Measurements from ENCODE around the gene CPA1.

CPA1 gene

DNA sequence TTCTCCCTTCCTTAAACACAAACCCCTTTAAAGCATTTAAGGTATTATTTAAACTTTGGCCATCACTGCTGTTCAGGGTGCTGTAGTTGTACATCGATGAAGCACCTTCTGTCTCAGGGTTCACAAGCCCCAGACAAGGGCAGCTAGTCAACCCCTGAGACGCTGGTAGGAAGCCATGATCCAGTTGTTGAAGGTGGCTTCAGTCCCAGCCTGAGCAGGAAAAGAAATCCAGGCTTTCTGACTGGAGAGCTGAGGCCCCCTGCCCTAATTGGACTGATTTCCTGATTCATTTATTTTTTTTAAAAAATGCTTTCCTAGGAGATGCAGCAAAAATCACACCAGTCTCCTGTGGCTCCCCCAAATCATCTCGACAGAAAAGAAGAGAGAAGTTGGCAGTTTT, 15.8 kb downstream of the CPA1 start:
- DNase-seq = no peak

- peak; percentile 58 for DNase-seq
Measured at GRCh38 chr7:130397051-130397757, 16.9 kb downstream of the CPA1 start.

GRCh38 chr7:130397758-130398073, 17.4 kb downstream of the CPA1 start:
- DNase-seq = no peak

- DNase-seq = no peak
Measured at GRCh38 chr7:130398526-130399090, 18.3 kb downstream of the CPA1 start.

DNA sequence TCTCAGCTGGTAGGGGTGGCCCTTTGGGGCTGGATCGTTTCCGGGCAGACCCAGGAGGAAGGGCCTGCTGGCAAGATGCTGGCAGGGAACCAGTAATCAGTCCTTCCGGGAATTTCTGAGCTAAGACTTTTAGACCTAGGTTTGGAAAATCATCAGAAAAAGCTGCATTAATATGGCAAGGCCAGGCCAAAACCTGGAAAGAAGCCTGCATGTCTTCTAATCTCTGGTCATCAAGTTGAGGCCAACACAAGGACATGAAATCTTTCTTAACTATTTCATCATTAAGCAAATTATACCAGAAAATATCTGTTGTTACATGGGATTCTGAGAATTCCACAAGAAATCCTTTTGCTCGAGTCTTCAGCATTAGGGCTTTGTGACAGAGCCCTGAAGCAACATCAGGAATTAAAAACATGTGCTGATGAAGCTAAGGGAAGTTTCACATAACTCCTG, 19.9 kb downstream of the CPA1 start:
- DNase-seq = peak; percentile 96

GRCh38 chr7:130401101-130401500, 20.8 kb downstream of the CPA1 start:
- peak; percentile 62 for DNase-seq

GRCh38 chr7:130401578-130401977, 21.3 kb downstream of the CPA1 start:
- peak; percentile 24 for DNase-seq

DNA sequence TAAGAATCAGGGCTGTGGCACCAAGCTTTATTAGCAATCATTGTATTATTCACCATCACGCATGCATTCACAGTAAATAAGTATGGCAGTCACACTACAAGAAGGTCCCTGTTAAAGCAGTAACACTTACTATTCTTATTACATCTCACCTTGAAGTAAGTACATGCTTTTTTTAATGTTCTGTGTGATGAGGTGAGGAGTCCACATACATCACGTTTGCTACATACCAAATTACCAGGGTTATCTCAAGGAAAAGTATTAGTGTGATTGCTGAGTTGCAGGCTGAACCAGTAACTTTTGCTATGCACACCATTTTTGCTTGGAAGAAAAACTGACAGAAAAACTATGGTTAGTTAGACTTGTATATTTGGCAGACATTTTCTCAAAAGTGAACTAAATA, 24.7 kb downstream of the CPA1 start:
- DNase-seq = no peak

DNA sequence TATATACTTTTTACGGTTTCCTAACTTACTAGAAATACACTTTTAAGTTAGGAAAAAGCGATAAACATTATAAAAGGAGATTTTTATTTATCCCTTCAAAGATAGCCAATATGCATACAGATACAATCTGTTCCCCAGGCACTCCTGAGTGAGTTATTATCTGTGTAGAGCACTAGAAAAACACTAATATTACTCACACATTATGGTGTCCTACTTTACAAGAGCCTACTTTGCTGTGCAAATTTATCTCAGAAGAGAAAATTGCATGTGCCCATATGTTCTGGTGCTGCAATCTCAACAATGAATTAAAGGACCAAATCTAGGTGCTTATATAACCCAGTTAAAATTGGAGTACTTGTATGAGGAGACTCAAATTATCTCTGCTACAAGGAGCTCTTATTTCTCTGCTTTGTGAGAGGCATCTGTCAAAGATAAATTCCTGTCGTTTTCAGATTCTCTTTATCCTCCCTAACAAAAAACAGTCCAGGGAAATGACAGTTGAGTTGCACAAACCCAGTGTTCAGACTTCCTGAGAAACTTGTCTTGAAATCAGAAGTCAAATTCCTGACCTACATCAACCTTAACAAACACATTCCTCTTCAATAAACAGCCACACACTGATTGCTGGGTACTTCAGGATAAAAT, 28.9 kb downstream of the CPA1 start:
- DNase-seq = no peak

- DNase-seq = no peak
Measured at GRCh38 chr7:130409712-130410072, 29.4 kb downstream of the CPA1 start.

- DNase-seq = no peak
Measured at GRCh38 chr7:130410868-130411541, 30.7 kb downstream of the CPA1 start.

GRCh38 chr7:130413201-130413600, 32.9 kb downstream of the CPA1 start:
- DNase-seq = no peak

GRCh38 chr7:130415006-130415405, 34.7 kb downstream of the CPA1 start:
- DNase-seq = no peak

DNA sequence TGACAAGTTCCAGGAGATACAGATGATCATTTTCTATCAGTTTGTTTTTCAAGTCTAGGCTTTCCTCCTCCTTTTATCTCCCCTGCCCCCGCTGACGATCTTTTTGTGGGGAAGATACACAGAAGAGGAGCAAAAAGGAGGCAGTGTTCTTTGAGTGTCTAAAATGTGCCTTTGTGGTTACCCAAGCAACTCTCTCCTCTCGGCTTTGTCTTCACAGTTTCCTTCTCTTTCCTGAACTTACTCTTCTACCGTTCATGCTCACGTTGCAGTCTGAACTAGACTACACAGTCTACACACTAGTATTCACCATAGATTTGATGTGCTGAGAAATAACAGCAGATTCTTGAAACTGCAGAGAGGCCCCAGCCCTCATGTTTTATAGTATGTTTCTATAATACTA, 36.9 kb downstream of the CPA1 start:
- DNase-seq = no peak

DNA sequence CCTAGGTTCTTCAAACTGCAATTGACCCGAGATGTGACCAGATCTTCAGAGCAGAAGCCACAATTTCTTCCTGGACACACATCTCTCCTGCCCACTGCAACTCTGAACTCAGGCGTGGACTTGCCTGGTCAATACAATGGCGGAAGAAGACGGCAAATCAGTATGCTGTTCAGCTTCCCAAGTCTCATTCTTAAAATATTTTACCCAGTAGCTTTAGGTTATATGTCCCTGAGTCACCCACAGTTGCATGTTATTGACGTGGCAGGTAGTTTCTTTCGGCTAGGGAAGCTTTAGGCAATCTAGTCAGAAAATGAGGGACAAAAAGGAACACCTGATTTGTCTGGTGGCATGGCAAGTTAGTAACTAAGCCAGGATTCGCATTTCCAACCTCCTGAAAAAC, 38.0 kb downstream of the CPA1 start:
- no peak for DNase-seq

DNA sequence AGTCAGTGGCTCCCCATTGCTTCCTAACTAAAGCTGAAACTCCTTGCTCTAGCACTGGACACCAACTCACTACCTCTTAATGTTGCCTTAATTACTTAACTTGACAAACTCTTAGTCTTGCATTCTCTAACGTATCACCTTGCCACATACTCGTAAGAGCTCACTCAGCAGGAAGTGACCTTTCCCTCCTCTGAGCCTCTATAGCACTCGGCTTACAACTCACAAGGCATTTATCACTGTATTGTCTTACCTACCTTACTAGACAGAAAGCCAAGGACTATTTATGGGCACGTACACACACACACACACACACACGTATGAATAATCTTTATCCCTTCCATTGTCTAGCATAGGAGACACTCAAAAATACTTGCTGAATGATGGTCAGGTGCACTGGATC, 39.4 kb downstream of the CPA1 start:
- DNase-seq = no peak

GRCh38 chr7:130420943-130421578, 40.8 kb downstream of the CPA1 start:
- DNase-seq = no peak

DNA sequence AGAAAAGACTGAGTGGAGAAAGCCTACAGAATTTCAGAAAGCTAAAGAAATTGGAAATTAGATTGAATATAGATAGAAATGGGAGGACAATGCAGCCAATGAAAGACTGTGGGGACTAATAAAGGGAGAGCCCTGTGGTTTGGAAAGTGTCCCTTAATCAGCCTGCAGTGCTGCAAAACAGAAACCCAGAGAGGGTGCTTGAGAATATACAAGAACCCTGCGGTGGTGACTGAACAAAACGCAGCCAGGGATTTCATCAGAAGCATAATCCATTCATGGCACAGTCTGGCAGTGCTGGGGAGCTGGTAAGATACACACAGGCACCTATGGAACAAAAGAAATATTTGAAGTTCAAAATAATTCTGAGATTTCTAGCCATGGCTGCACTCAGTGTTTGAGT, 41.4 kb downstream of the CPA1 start:
- DNase-seq = peak; percentile 68

DNA sequence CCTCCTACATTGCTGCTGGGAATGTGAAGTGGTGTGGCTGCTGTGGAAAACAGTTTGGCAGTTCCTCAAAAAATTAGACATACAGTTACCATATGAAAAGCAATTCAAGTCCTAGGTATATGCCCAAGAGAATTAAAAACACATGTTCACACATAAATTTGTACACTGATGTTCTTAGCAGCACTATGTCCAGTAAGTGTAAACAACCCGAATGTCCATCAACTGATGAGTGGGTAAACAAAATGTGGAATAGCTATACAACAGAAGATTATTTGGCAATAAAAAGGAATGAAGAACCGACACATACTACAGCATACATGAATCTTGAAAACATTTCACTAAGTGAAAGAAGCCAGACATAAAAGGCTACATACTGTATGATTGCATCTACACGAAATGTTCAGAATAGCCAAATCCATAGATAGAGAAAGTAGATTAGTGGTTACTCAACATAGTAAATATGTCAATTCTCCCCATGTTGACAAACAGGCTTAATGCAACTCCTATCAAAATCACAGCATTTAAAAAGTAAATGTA, 43.3 kb downstream of the CPA1 start:
- DNase-seq = no peak

DNA sequence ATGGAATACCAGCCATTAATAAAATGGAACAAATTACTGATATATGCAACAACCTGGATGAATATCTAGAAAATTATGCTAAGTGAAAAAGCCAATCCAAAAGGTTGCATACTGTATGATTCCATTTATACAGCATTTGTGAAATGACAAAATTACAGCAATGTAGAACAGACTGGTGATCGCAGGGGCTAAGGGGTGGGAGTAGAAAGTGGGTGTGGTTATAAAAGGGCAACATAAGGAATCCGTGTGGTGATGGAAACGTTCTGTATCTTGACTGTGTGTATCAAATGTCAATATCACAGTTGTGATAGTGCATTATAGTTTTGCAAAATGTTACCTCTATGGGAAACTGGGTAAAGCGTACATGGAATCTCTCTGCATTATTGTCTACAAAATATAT, 45.5 kb downstream of the CPA1 start:
- no peak for DNase-seq

DNA sequence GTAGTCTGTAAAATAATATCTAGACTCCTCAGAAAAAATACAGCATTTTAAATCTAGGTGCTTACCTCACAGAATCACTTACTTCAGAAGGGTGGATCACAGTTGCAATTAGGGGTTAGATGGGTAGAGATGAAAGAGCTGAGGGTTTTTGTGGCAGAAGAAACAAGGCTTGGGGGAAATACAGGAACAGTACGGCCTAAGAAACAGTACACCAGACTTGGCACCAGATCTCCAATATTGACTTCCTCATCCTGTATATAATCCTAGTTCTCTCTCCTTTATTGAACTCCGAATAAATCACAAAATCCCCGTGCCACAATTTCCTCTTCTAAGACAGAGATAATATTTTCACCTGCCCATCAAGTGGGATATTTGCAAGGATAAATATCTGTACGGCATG, 46.3 kb downstream of the CPA1 start:
- DNase-seq = no peak

GRCh38 chr7:130429019-130429418, 48.7 kb downstream of the CPA1 start:
- no peak for DNase-seq

GRCh38 chr7:130430115-130430514, 49.8 kb downstream of the CPA1 start:
- no peak for DNase-seq
